ENCODE results near the gene MUC4. TPM values are rescaled to one million over a fixed set of nuclear protein-coding genes. Genes with fewer than 3 reads are reported as not detected.

The MUC4 gene
- total RNA-seq, 2 donors from 2014 or later = not detected

- ATAC-seq (no peak), DNase-seq (peak in 1 of 4 donors; percentile 26)
- 7 to 12% methylated on average over 8 of the region's 8 CpGs for WGBS, 2 donors
- intact Hi-C loops (cut with DNase I) = no loop called here
- Histone ChIP-seq H3K4me1 (no peaks in the 10 kb centered on the region), H3K36me3 (replicated peaks in 1 of 2; ENCODE audit: insufficient read depth in 1 of 2, low read depth in 2 of 2) (no peaks in the 10 kb centered on the region), H3K27ac (no peak overlapping the region), H3K9me3 (no peaks in the 10 kb centered on the region), H3K27me3 (no peaks in the 10 kb centered on the region), H3K4me3 (no peak overlapping the region)
- TF ChIP-seq POLR2A (IDR thresholded peaks at IDR 0.05) = no peak
- TF ChIP-seq, protein P1, sequence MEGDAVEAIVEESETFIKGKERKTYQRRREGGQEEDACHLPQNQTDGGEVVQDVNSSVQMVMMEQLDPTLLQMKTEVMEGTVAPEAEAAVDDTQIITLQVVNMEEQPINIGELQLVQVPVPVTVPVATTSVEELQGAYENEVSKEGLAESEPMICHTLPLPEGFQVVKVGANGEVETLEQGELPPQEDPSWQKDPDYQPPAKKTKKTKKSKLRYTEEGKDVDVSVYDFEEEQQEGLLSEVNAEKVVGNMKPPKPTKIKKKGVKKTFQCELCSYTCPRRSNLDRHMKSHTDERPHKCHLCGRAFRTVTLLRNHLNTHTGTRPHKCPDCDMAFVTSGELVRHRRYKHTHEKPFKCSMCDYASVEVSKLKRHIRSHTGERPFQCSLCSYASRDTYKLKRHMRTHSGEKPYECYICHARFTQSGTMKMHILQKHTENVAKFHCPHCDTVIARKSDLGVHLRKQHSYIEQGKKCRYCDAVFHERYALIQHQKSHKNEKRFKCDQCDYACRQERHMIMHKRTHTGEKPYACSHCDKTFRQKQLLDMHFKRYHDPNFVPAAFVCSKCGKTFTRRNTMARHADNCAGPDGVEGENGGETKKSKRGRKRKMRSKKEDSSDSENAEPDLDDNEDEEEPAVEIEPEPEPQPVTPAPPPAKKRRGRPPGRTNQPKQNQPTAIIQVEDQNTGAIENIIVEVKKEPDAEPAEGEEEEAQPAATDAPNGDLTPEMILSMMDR (IDR thresholded peaks at IDR 0.05) = no peak
Observed at GRCh38 chr3:195757438-195757770, 54.3 kb downstream of the MUC4 start.

- H3K9me3 ChIP-seq = no peaks in the 10 kb centered on the region
- no peaks in the 10 kb centered on the region for H3K36me3 ChIP-seq (replicated peaks in 1 of 2; ENCODE audit: insufficient read depth in 1 of 2, low read depth in 2 of 2)
- H3K27me3 ChIP-seq = no peaks in the 10 kb centered on the region
- 66 to 76% methylated on average over 16 of the region's 16 CpGs for WGBS, 2 donors
- H3K27ac ChIP-seq = no peak overlapping the region
- TF ChIP-seq, protein P1 (IDR thresholded peaks at IDR 0.05) = no peak
- no peak for TF ChIP-seq POLR2A (IDR thresholded peaks at IDR 0.05)
- ATAC-seq (no peak), DNase-seq (no peak)
- H3K4me1 ChIP-seq = no peaks in the 10 kb centered on the region
- intact Hi-C loops (cut with DNase I) = no loop called here
- no peak overlapping the region for H3K4me3 ChIP-seq
Observed at GRCh38 chr3:195755791-195756676, 55.7 kb downstream of the MUC4 start.

GRCh38 chr3:195755391-195755790 lies 56.3 kb downstream of the MUC4 start:
- DNase-seq (no peak), ATAC-seq (no peak)
- Histone ChIP-seq H3K4me3 (no peak overlapping the region), H3K4me1 (no peaks in the 10 kb centered on the region), H3K9me3 (no peaks in the 10 kb centered on the region), H3K27ac (no peak overlapping the region), H3K36me3 (replicated peaks in 1 of 2; ENCODE audit: insufficient read depth in 1 of 2, low read depth in 2 of 2) (no peaks in the 10 kb centered on the region), H3K27me3 (no peaks in the 10 kb centered on the region)
- intact Hi-C loops (cut with DNase I) = no loop called here
- WGBS, 2 donors = 86 to 96% methylated on average over 7 of the region's 7 CpGs
- TF ChIP-seq POLR2A (IDR thresholded peaks at IDR 0.05) = no peak

GRCh38 chr3:195754906-195755305 lies 56.8 kb downstream of the MUC4 start:
- TF ChIP-seq, protein P1 (IDR thresholded peaks at IDR 0.05) = no peak
- no peak for TF ChIP-seq POLR2A (IDR thresholded peaks at IDR 0.05)
- Histone ChIP-seq H3K27me3 (no peaks in the 10 kb centered on the region), H3K4me3 (no peak overlapping the region), H3K27ac (no peak overlapping the region), H3K36me3 (replicated peaks in 1 of 2; ENCODE audit: insufficient read depth in 1 of 2, low read depth in 2 of 2) (no peaks in the 10 kb centered on the region), H3K9me3 (no peaks in the 10 kb centered on the region), H3K4me1 (no peaks in the 10 kb centered on the region)
- no peak for ATAC-seq
- 87 to 89% methylated on average over 7 of the region's 7 CpGs for WGBS, 2 donors
- DNase-seq = no peak
- intact Hi-C loops (cut with DNase I) = no loop called here

DNA sequence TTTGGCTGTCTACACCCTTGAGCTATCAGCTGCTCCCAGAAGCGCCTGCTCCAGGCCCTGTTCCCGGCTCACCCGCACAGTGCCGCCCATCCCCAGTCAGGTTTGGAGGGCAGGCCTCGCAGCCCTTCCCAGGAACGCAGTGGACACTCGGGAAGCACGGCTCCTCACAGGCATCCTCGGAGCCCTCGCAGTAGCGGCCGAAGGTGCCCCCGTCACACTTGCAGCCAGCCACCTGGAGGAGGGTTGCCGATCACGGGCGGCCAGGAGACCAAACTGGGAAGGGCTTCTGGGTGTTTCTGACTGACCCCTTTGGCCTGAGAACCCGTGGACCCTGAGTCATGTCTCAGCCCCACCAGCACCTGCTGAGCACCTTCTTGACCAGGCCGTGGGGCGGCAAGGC lies 57.6 kb downstream of the MUC4 start:
- Histone ChIP-seq H3K9me3 (no peaks in the 10 kb centered on the region), H3K4me1 (no peaks in the 10 kb centered on the region), H3K4me3 (no peak overlapping the region), H3K36me3 (replicated peaks in 1 of 2; ENCODE audit: insufficient read depth in 1 of 2, low read depth in 2 of 2) (no peaks in the 10 kb centered on the region), H3K27me3 (no peaks in the 10 kb centered on the region), H3K27ac (no peak overlapping the region)
- intact Hi-C loops (cut with DNase I) = no loop called here
- TF ChIP-seq, protein P1 (IDR thresholded peaks at IDR 0.05) = no peak
- no peak for TF ChIP-seq POLR2A (IDR thresholded peaks at IDR 0.05)
- ATAC-seq = no peak
- no peak for DNase-seq
- 83 to 88% methylated on average over 16 to 17 of the region's 19 CpGs for WGBS, 2 donors

All from body of pancreas (tissue), 4 donors.